ENCODE results near the gene PPP1R13B. TPM values are rescaled to one million over a fixed set of nuclear protein-coding genes. Genes with fewer than 3 reads are reported as not detected.

Gene PPP1R13B
- total RNA-seq, 1 donor from 2014 or later, result 9.6 TPM

GRCh38 chr14:103830511-103831270 is 16.7 kb downstream of the PPP1R13B start:
- intact Hi-C loops (cut with micrococcal nuclease), result no loop called here
- no peak overlapping the region for H3K4me3 Mint-ChIP-seq
- DNase-seq (ENCODE audit: low spot score), result no peak
- no peaks in the 10 kb centered on the region for H3K36me3 Mint-ChIP-seq (ENCODE audit: low read depth)
- no peaks in the 10 kb centered on the region for H3K27me3 Mint-ChIP-seq (ENCODE audit: insufficient read depth)
- no peaks in the 10 kb centered on the region for H3K4me1 Mint-ChIP-seq (ENCODE audit: low read depth)
- no peaks in the 10 kb centered on the region for H3K9me3 Mint-ChIP-seq
- H3K27ac Mint-ChIP-seq, result no peak overlapping the region

- H3K27ac Mint-ChIP-seq, result no peak overlapping the region
- H3K9me3 Mint-ChIP-seq, result no peaks in the 10 kb centered on the region
- no peaks in the 10 kb centered on the region for H3K27me3 Mint-ChIP-seq (ENCODE audit: insufficient read depth)
Measured at GRCh38 chr14:103828315-103828967, 18.9 kb downstream of the PPP1R13B start.

GRCh38 chr14:103825101-103825500 is 22.3 kb downstream of the PPP1R13B start:
- intact Hi-C loops (cut with micrococcal nuclease), result no loop called here
- Mint-ChIP-seq H3K9me3 (no peaks in the 10 kb centered on the region), H3K36me3 (ENCODE audit: low read depth) (no peaks in the 10 kb centered on the region), H3K4me3 (no peak overlapping the region), H3K27me3 (ENCODE audit: insufficient read depth) (peaks cover 3% of the 10 kb centered on the region), H3K27ac (no peak overlapping the region), H3K4me1 (ENCODE audit: low read depth) (no peaks in the 10 kb centered on the region)
- no peak for DNase-seq (ENCODE audit: low spot score)

More at GRCh38 chr14:103828315-103828967, 18.9 kb downstream of the PPP1R13B start:
- H3K4me1 Mint-ChIP-seq (ENCODE audit: low read depth), result no peaks in the 10 kb centered on the region
- no peaks in the 10 kb centered on the region for H3K36me3 Mint-ChIP-seq (ENCODE audit: low read depth)
- H3K4me3 Mint-ChIP-seq, result no peak overlapping the region
- intact Hi-C loops (cut with micrococcal nuclease), result no loop called here
- DNase-seq (ENCODE audit: low spot score), result no peak

- H3K4me1 Mint-ChIP-seq (ENCODE audit: low read depth), result no peaks in the 10 kb centered on the region
- no peaks in the 10 kb centered on the region for H3K9me3 Mint-ChIP-seq
- intact Hi-C loops (cut with micrococcal nuclease), result no loop called here
Measured at GRCh38 chr14:103820908-103821307, 26.5 kb downstream of the PPP1R13B start.

GRCh38 chr14:103820382-103820781 is 27.0 kb downstream of the PPP1R13B start:
- peaks cover 6% of the 10 kb centered on the region for H3K27me3 Mint-ChIP-seq (ENCODE audit: insufficient read depth)
- H3K4me3 Mint-ChIP-seq, result no peak overlapping the region
- no peak for DNase-seq (ENCODE audit: low spot score)
- intact Hi-C loops (cut with micrococcal nuclease), result no loop called here
- H3K27ac Mint-ChIP-seq, result no peak overlapping the region
- no peaks in the 10 kb centered on the region for H3K36me3 Mint-ChIP-seq (ENCODE audit: low read depth)
- H3K9me3 Mint-ChIP-seq, result no peaks in the 10 kb centered on the region
- no peaks in the 10 kb centered on the region for H3K4me1 Mint-ChIP-seq (ENCODE audit: low read depth)

More at GRCh38 chr14:103820908-103821307, 26.5 kb downstream of the PPP1R13B start:
- Mint-ChIP-seq H3K27me3 (ENCODE audit: insufficient read depth) (peaks cover 6% of the 10 kb centered on the region), H3K4me3 (no peak overlapping the region), H3K27ac (no peak overlapping the region), H3K36me3 (ENCODE audit: low read depth) (no peaks in the 10 kb centered on the region)
- DNase-seq (ENCODE audit: low spot score), result no peak

- Mint-ChIP-seq H3K9me3 (no peaks in the 10 kb centered on the region), H3K4me1 (ENCODE audit: low read depth) (no peaks in the 10 kb centered on the region)
Measured at GRCh38 chr14:103819503-103820307, 27.7 kb downstream of the PPP1R13B start.

GRCh38 chr14:103818870-103819269 is 28.5 kb downstream of the PPP1R13B start:
- no peak for DNase-seq (ENCODE audit: low spot score)
- intact Hi-C loops (cut with micrococcal nuclease), result no loop called here
- H3K9me3 Mint-ChIP-seq, result no peaks in the 10 kb centered on the region
- no peak overlapping the region for H3K27ac Mint-ChIP-seq
- H3K4me1 Mint-ChIP-seq (ENCODE audit: low read depth), result no peaks in the 10 kb centered on the region
- peaks cover 6% of the 10 kb centered on the region for H3K27me3 Mint-ChIP-seq (ENCODE audit: insufficient read depth)
- H3K4me3 Mint-ChIP-seq, result no peak overlapping the region
- H3K36me3 Mint-ChIP-seq (ENCODE audit: low read depth), result no peaks in the 10 kb centered on the region

More at GRCh38 chr14:103819503-103820307, 27.7 kb downstream of the PPP1R13B start:
- Mint-ChIP-seq H3K4me3 (no peak overlapping the region), H3K27me3 (ENCODE audit: insufficient read depth) (peaks cover 6% of the 10 kb centered on the region), H3K36me3 (ENCODE audit: low read depth) (no peaks in the 10 kb centered on the region), H3K27ac (no peak overlapping the region)
- intact Hi-C loops (cut with micrococcal nuclease), result no loop called here
- no peak for DNase-seq (ENCODE audit: low spot score)

- Mint-ChIP-seq H3K27ac (no peak overlapping the region), H3K36me3 (ENCODE audit: low read depth) (no peaks in the 10 kb centered on the region), H3K4me3 (no peak overlapping the region), H3K4me1 (ENCODE audit: low read depth) (no peaks in the 10 kb centered on the region), H3K9me3 (no peaks in the 10 kb centered on the region), H3K27me3 (ENCODE audit: insufficient read depth) (peaks cover 6% of the 10 kb centered on the region)
- DNase-seq (ENCODE audit: low spot score), result no peak
- intact Hi-C loops (cut with micrococcal nuclease), result no loop called here
Measured at GRCh38 chr14:103818422-103818821, 29.0 kb downstream of the PPP1R13B start.

GRCh38 chr14:103817595-103817994 is 29.8 kb downstream of the PPP1R13B start:
- H3K4me3 Mint-ChIP-seq, result no peak overlapping the region
- H3K27ac Mint-ChIP-seq, result no peak overlapping the region
- H3K27me3 Mint-ChIP-seq (ENCODE audit: insufficient read depth), result peaks cover 6% of the 10 kb centered on the region
- H3K36me3 Mint-ChIP-seq (ENCODE audit: low read depth), result no peaks in the 10 kb centered on the region
- H3K4me1 Mint-ChIP-seq (ENCODE audit: low read depth), result no peaks in the 10 kb centered on the region
- no peaks in the 10 kb centered on the region for H3K9me3 Mint-ChIP-seq
- intact Hi-C loops (cut with micrococcal nuclease), result no loop called here
- DNase-seq (ENCODE audit: low spot score), result no peak

GRCh38 chr14:103816991-103817390 is 30.4 kb downstream of the PPP1R13B start:
- no peak overlapping the region for H3K4me3 Mint-ChIP-seq
- H3K27me3 Mint-ChIP-seq (ENCODE audit: insufficient read depth), result peaks cover 6% of the 10 kb centered on the region
- H3K36me3 Mint-ChIP-seq (ENCODE audit: low read depth), result no peaks in the 10 kb centered on the region
- no peak overlapping the region for H3K27ac Mint-ChIP-seq
- intact Hi-C loops (cut with micrococcal nuclease), result no loop called here
- no peak for DNase-seq (ENCODE audit: low spot score)
- no peaks in the 10 kb centered on the region for H3K9me3 Mint-ChIP-seq
- H3K4me1 Mint-ChIP-seq (ENCODE audit: low read depth), result no peaks in the 10 kb centered on the region

GRCh38 chr14:103815253-103815652 is 32.1 kb downstream of the PPP1R13B start:
- Mint-ChIP-seq H3K36me3 (ENCODE audit: low read depth) (no peaks in the 10 kb centered on the region), H3K27ac (peak overlapping the region; percentile 24), H3K9me3 (no peaks in the 10 kb centered on the region), H3K4me3 (no peak overlapping the region), H3K4me1 (ENCODE audit: low read depth) (no peaks in the 10 kb centered on the region), H3K27me3 (ENCODE audit: insufficient read depth) (peaks cover 5% of the 10 kb centered on the region)
- intact Hi-C loops (cut with micrococcal nuclease), result no loop called here
- no peak for DNase-seq (ENCODE audit: low spot score)

GRCh38 chr14:103811189-103811588 is 36.2 kb downstream of the PPP1R13B start:
- Mint-ChIP-seq H3K9me3 (no peaks in the 10 kb centered on the region), H3K27me3 (ENCODE audit: insufficient read depth) (no peaks in the 10 kb centered on the region), H3K36me3 (ENCODE audit: low read depth) (no peaks in the 10 kb centered on the region), H3K27ac (no peak overlapping the region), H3K4me1 (ENCODE audit: low read depth) (peaks cover 8% of the 10 kb centered on the region), H3K4me3 (no peak overlapping the region)
- intact Hi-C loops (cut with micrococcal nuclease), result no loop called here
- no peak for DNase-seq (ENCODE audit: low spot score)

Measured in activated T-helper 1 cell treated with anti-CD3 and anti-CD28 coated beads, Interleukin-12 subunit alpha, Interleukin-12 subunit beta, Interleukin-2, Interleukin-4 antibody, amounts not matched to agents 30 ng/mL and 10 ng/mL and 1 ng/mL, durations not matched to agents 14 hours and 24 hours and 36 hours (primary cell).